OCI-LY3 (cell line): ENCODE results near the gene EPB41L5.

Experiments
- EZH2phosphoT487 ChIP-seq: fragments of 200-600 bp; shearing (Covaris generic); IDR thresholded peaks from 2 replicates; pipeline ENCODE4 v1.6.1; 2018; ENCODE audit warnings: antibody characterized with exemption, mixed run types, low read depth
- TF ChIP-seq, protein P1 (sequence below): fragments of 200-600, 300-600 bp; sonication (generic); IDR thresholded peaks from 2 replicates; pipeline ENCODE4 v1.5.1; 2014; ENCODE audit warnings: antibody characterized with exemption, low read length, low read depth

DNA sequence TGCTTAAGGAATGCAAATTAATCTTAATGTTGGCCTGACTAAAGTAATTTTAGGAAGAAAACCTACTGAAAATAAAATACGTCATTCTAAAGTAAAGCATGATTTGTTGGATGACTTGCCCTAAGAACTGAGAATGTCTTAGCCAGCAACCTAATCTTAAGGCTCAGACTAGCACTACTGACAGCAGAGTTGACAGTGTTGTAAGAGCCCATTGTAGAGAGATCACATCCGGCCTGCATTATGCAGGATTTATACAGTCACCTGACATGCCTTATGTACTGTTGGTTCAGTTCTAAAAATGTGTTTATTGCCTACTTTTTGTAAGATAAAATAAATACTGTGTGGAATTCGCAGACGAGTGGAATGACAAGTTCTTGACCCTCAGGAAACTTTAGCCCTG lies 128.0 kb downstream of the EPB41L5 start:
- TF ChIP-seq, protein P1, sequence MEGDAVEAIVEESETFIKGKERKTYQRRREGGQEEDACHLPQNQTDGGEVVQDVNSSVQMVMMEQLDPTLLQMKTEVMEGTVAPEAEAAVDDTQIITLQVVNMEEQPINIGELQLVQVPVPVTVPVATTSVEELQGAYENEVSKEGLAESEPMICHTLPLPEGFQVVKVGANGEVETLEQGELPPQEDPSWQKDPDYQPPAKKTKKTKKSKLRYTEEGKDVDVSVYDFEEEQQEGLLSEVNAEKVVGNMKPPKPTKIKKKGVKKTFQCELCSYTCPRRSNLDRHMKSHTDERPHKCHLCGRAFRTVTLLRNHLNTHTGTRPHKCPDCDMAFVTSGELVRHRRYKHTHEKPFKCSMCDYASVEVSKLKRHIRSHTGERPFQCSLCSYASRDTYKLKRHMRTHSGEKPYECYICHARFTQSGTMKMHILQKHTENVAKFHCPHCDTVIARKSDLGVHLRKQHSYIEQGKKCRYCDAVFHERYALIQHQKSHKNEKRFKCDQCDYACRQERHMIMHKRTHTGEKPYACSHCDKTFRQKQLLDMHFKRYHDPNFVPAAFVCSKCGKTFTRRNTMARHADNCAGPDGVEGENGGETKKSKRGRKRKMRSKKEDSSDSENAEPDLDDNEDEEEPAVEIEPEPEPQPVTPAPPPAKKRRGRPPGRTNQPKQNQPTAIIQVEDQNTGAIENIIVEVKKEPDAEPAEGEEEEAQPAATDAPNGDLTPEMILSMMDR = no peak
- no peak for TF ChIP-seq EZH2phosphoT487
